IMR-90 (cell line): ENCODE results near the gene KRTAP5-10. TPM values are rescaled to one million over a fixed set of nuclear protein-coding genes. Genes with fewer than 3 reads are reported as not detected.
"Not testable (repeated sequence)": the region's sequence is repeated elsewhere in the genome, so short reads cannot be mapped to it uniquely, and the experiment has no call there.

Experiments
- ATAC-seq: fragments of 200-7000 bp; cut with Tn5 transposase; 2 replicates; pipeline ENCODE4 v1.9.1; 2020; ENCODE audit warnings: low read depth, mild to moderate bottlenecking, moderate library complexity
- BruUV-seq: library from RNA; stranded (reverse); fragments of 400-500 nt; replicated peaks from 2 replicates; lab custom pipeline; 2021; lab: Mats Ljungman, UMichigan
- CTCF ChIA-PET: fragments of 300-600 bp; formaldehyde crosslinking; extraction: SDS; loops from one replicate; lab custom pipeline; 2021; ENCODE audit warnings: antibody characterized with exemption; lab: Yijun Ruan, JAX
- POLR2A ChIA-PET: fragments of 300-600 bp; sonication (Branson Sonifier 250); formaldehyde crosslinking; loops from one replicate; lab custom pipeline; 2022; ENCODE audit warnings: antibody characterized with exemption; ENCODE audit not compliant: unreplicated experiment; lab: Charles Lee
- DNase-seq: peaks from one replicate; pipeline ENCODE4 v3.0.0; 2013
- H2AFZ ChIP-seq: replicated peaks from 2 replicates; pipeline ENCODE3; 2013; ENCODE audit warnings: low read length, mild to moderate bottlenecking; ENCODE audit not compliant: poor library complexity
- H2AK5ac ChIP-seq: 2 replicates; pipeline ENCODE4 v1.6.1; 2013; ENCODE audit warnings: low read depth, low read length, inconsistent platforms
- H2AK9ac ChIP-seq: replicated peaks from 2 replicates; pipeline ENCODE3; 2013; ENCODE audit warnings: mild to moderate bottlenecking, low read depth, low read length, moderate library complexity; ENCODE audit not compliant: poor library complexity
- H2BK120ac ChIP-seq: 2 replicates; pipeline ENCODE4 v1.6.1; 2013; ENCODE audit warnings: low read depth, low read length, inconsistent platforms
- H2BK15ac ChIP-seq: 3 replicates; pipeline ENCODE4 v1.6.1; 2013; ENCODE audit warnings: low read depth, low read length, inconsistent platforms
- H2BK20ac ChIP-seq: 2 replicates; pipeline ENCODE4 v1.6.1; 2013; ENCODE audit warnings: low read depth, mild to moderate bottlenecking, inconsistent platforms, low read length, moderate library complexity
- H2BK5ac ChIP-seq: 2 replicates; pipeline ENCODE4 v1.6.1; 2013; ENCODE audit warnings: mild to moderate bottlenecking, low read depth, low read length, inconsistent platforms; ENCODE audit not compliant: poor library complexity, severe bottlenecking
- H3K14ac ChIP-seq: replicated peaks from 2 replicates; pipeline ENCODE4 v1.6.1; 2013; ENCODE audit warnings: low read depth, low read length, inconsistent platforms
- H3K18ac ChIP-seq: 2 replicates; pipeline ENCODE4 v1.6.1; 2013; ENCODE audit warnings: low read depth, low read length, control low read depth
- H3K23ac ChIP-seq: 2 replicates; pipeline ENCODE4 v1.6.1; 2013; ENCODE audit warnings: low read depth, low read length, inconsistent platforms
- H3K27ac ChIP-seq: 2 replicates; pipeline ENCODE4 v1.5.1; 2013; ENCODE audit warnings: mild to moderate bottlenecking, control low read depth, low read length; ENCODE audit not compliant: insufficient read depth
- H3K27me3 ChIP-seq: 2 replicates; pipeline ENCODE4 v1.6.1; 2013; ENCODE audit warnings: low read length; ENCODE audit not compliant: control insufficient read depth, insufficient read depth
- H3K36me3 ChIP-seq: 2 replicates; pipeline ENCODE4 v1.6.1; 2013; ENCODE audit warnings: low read length, mixed read lengths; ENCODE audit not compliant: control insufficient read depth, insufficient read depth
- H3K4ac ChIP-seq: 2 replicates; pipeline ENCODE4 v1.6.1; 2013; ENCODE audit warnings: low read depth, low read length, inconsistent platforms
- H3K4me1 ChIP-seq: 2 replicates; pipeline ENCODE4 v1.6.1; 2013; ENCODE audit warnings: low read length, mixed read lengths; ENCODE audit not compliant: control insufficient read depth, insufficient read depth
- H3K4me2 ChIP-seq: 2 replicates; pipeline ENCODE4 v1.6.1; 2013; ENCODE audit warnings: low read depth, mild to moderate bottlenecking, control low read depth, low read length, moderate library complexity
- H3K4me3 ChIP-seq: 2 replicates; pipeline ENCODE4 v1.5.1; 2013; ENCODE audit warnings: low read depth, mild to moderate bottlenecking, control low read depth, low read length, moderate library complexity; ENCODE audit not compliant: insufficient read depth
- H3K56ac ChIP-seq: 2 replicates; pipeline ENCODE4 v1.6.1; 2013; ENCODE audit warnings: low read length, inconsistent platforms; ENCODE audit not compliant: insufficient read depth; ENCODE audit errors: extremely low read depth
- H3K79me1 ChIP-seq, 2 experiments: 2 replicates each; pipeline ENCODE4 v1.6.1; 2013; ENCODE audit warnings: low read length in 2 of 2, inconsistent platforms in 1 of 2, low read depth in 1 of 2
- H3K9ac ChIP-seq: 2 replicates; pipeline ENCODE4 v1.6.1; 2013; ENCODE audit warnings: low read depth, low read length, control low read depth
- H3K9me1 ChIP-seq: 2 replicates; pipeline ENCODE4 v1.6.1; 2013; ENCODE audit warnings: low read length, inconsistent platforms; ENCODE audit not compliant: insufficient read depth
- H3K9me3 ChIP-seq: 2 replicates; pipeline ENCODE4 v1.6.1; 2013; ENCODE audit warnings: low read length; ENCODE audit not compliant: control insufficient read depth, insufficient read depth
- H4K20me1 ChIP-seq: 2 replicates; pipeline ENCODE4 v1.6.1; 2013; ENCODE audit warnings: low read length, inconsistent platforms; ENCODE audit not compliant: insufficient read depth
- H4K5ac ChIP-seq: 2 replicates; pipeline ENCODE4 v1.6.1; 2013; ENCODE audit warnings: mild to moderate bottlenecking, low read depth, low read length, control low read depth
- H4K8ac ChIP-seq, 2 experiments: 2 replicates each; pipeline ENCODE4 v1.6.1; 2013; ENCODE audit warnings: low read depth in 2 of 2, low read length in 2 of 2, control low read depth in 1 of 2, inconsistent platforms in 1 of 2
- H4K91ac ChIP-seq: 2 replicates; pipeline ENCODE4 v1.6.1; 2013; ENCODE audit warnings: low read depth, low read length, inconsistent platforms; ENCODE audit not compliant: insufficient read depth
- WGBS, 2 experiments: methylation state at CpG; one replicate each; pipeline versions ENCODE4 v1.1.5 to v1.1.7; 2013; ENCODE audit warnings: missing lambda C conversion rate in 2 of 2; ENCODE audit not compliant: insufficient read length in 1 of 2; ENCODE audit errors: extremely low coverage in 2 of 2; 5-methylcytosine and 5-hydroxymethylcytosine counted together
- dilution Hi-C: fragments of 300-500 bp; cut with HindIII; formaldehyde crosslinking; loops from one replicate; pipeline ENCODE4 v1.14.3; 2018; ENCODE audit warnings: low sequenced_read_pairs; ENCODE audit not compliant: unreplicated experiment
- in situ Hi-C: fragments of 300-500 bp; cut with MboI; formaldehyde crosslinking; loops from 3 replicates; pipeline ENCODE4 v1.14.3; 2019; ENCODE audit warnings: low sequenced_read_pairs, inconsistent platforms, mixed read lengths
- intact Hi-C: fragments of 100-400 bp; cut with micrococcal nuclease; formaldehyde crosslinking; loops from 2 replicates; pipeline ENCODE4 v1.10.0; 2022
- microRNA-seq, 2 experiments: library from miRNA; stranded (forward) in 1 of 2; unstranded in 1 of 2; fragments of 10-50 nt in 1 of 2; fragments of <30 nt in 1 of 2; gene quantifications in 1 of 2; microRNA quantifications in 1 of 2; one replicate each; pipeline versions ENCODE3 to v1.1.0; 2013 to 2020; ENCODE audit not compliant: insufficient read depth in 1 of 2, insufficient read length in 1 of 2, unreplicated experiment in 1 of 2
- polyA plus RNA-seq, 3 experiments: library from polyadenylated mRNA; depleted of rRNA; stranded (reverse); fragments of >200 nt; gene quantifications; 2 replicates each; pipeline ENCODE4 v1.2.3, GENCODE V29; 2012; ENCODE audit warnings: low replicate concordance in 1 of 3
- small RNA-seq, 5 experiments: library from RNA; depleted of rRNA; stranded (forward); fragments of <200 nt; gene quantifications; one replicate each; pipeline ENCODE3, GENCODE V24; 2012
- total RNA-seq: library from RNA; depleted of rRNA; stranded (reverse); fragments of >200 nt; gene quantifications from 2 replicates; pipeline ENCODE4 v1.2.3, GENCODE V29; 2012; rRNA removed

The KRTAP5-10 gene
- total and polyA plus RNA-seq, 2 of the 4 experiments (the other 2 are of a cell fraction), result not detected

DNA sequence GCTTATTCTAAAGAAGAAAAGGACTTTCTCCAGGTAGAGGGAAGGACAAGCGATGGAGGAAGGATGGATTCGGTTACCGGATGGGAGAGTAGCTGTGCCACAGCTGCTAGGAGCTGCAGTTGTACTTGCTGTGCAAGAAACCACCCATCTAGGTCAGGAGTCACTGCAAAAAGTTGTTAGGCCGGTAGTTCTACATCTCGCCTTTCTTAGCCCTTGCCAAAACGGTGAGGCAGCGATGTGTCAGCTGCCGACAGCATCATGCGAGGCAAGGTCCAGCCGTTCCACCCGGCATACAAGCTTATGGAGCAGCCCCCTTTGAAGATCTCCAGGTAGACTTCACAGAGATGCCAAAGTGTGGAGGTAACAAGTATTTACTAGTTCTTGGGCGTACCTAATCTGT is 49.6 kb downstream of the KRTAP5-10 start:
- H2AK9ac ChIP-seq, H3K4ac ChIP-seq, H3K36me3 ChIP-seq, H2AK5ac ChIP-seq, ATAC-seq, H3K4me1 ChIP-seq, POLR2A ChIA-PET, H3K14ac ChIP-seq, H3K4me3 ChIP-seq, H4K91ac ChIP-seq, H2BK15ac ChIP-seq, CTCF ChIA-PET, H3K23ac ChIP-seq, H2BK120ac ChIP-seq, BruUV-seq, H3K9ac ChIP-seq, H3K79me1 ChIP-seq, intact Hi-C loops, H3K27ac ChIP-seq, H3K9me1 ChIP-seq, H2AFZ ChIP-seq, H3K27me3 ChIP-seq, H3K18ac ChIP-seq, H2BK5ac ChIP-seq, DNase-seq, dilution Hi-C loops, H4K5ac ChIP-seq, H3K56ac ChIP-seq, in situ Hi-C loops, H4K20me1 ChIP-seq, H4K8ac ChIP-seq, H3K9me3 ChIP-seq, H2BK20ac ChIP-seq, H3K4me2 ChIP-seq: not testable (repeated sequence)
- WGBS, 2 experiments, result no CpG with 5 or more reads among the region's 12 CpGs

Small RNAs within 50 kb of the gene (microRNA-seq; reads per million reads assigned to microRNA genes)
- gene AP000867.1 (ENCODE audit: insufficient read depth, insufficient read length), result not detected
- gene KRTAP5-14P (ENCODE audit: insufficient read depth, insufficient read length), result not detected

Small RNAs within 50 kb of the gene (small RNA-seq; reads per million reads assigned to genes)
- 0 reads per million in 5 experiments for gene AP000867.1
- 0 reads per million in 5 experiments for gene KRTAP5-14P

Other genes starting within 250 kb of the KRTAP5-10 start
- 20.0 and 22.0 TPM in 2 replicates for gene DHCR7, start 117.2 kb upstream of the KRTAP5-10 start, total RNA-seq
- 43.2 and 43.3 TPM in 2 replicates for gene DHCR7, start 117.2 kb upstream of the KRTAP5-10 start, polyA plus RNA-seq (2012; rRNA removed)
- gene NADSYN1, start 112.4 kb upstream of the KRTAP5-10 start, total RNA-seq, result 59.2 and 70.4 TPM in 2 replicates
- 63.7 and 69.5 TPM in 2 replicates for gene NADSYN1, start 112.4 kb upstream of the KRTAP5-10 start, polyA plus RNA-seq (2012; rRNA removed)
- not detected in 2 replicates for gene KRTAP5-7, start 38.3 kb upstream of the KRTAP5-10 start, total RNA-seq
- gene KRTAP5-7, start 38.3 kb upstream of the KRTAP5-10 start, polyA plus RNA-seq (2012; rRNA removed), result not detected in 2 replicates
- not detected in 2 replicates for gene KRTAP5-8, start 27.5 kb upstream of the KRTAP5-10 start, total RNA-seq
- gene KRTAP5-8, start 27.5 kb upstream of the KRTAP5-10 start, polyA plus RNA-seq (2012; rRNA removed), result 0.07 TPM in 1 of 2 replicates, not detected in the other
- gene KRTAP5-9, start 17.1 kb upstream of the KRTAP5-10 start, total RNA-seq, result not detected in 2 replicates
- gene KRTAP5-9, start 17.1 kb upstream of the KRTAP5-10 start, polyA plus RNA-seq (2012; rRNA removed), result 0.09 TPM in 1 of 2 replicates, not detected in the other
- gene KRTAP5-11, start 17.3 kb downstream of the KRTAP5-10 start, total RNA-seq, result not detected in 2 replicates
- gene KRTAP5-11, start 17.3 kb downstream of the KRTAP5-10 start, polyA plus RNA-seq (2012; rRNA removed), result not detected in 2 replicates